ENCODE data around the gene ADAM12. TPM values are rescaled to one million over a fixed set of nuclear protein-coding genes. Genes with fewer than 3 reads are reported as not detected.
"Not testable (repeated sequence)": the region's sequence is repeated elsewhere in the genome, so short reads cannot be mapped to it uniquely, and the experiment has no call there.

The ADAM12 gene
- total RNA-seq, 2 donors from 2014 or later: 0.63 to 1.0 TPM

GRCh38 chr10:126252884-126253610, 135.2 kb downstream of the ADAM12 start:
- Mint-ChIP-seq H3K4me3 (no peak overlapping the region), H3K9me3 (peaks cover 10 to 14% of the 10 kb centered on the region in 2 donors), H3K27ac (no peak overlapping the region), H3K36me3 (ENCODE audit: insufficient read depth in 2 of 2) (peaks cover 7 to 9% of the 10 kb centered on the region in 2 donors), H3K4me1 (ENCODE audit: low read depth) (no peaks in the 10 kb centered on the region), H3K27me3 (ENCODE audit: low read depth) (no peaks in the 10 kb centered on the region)
- ATAC-seq (replicated peaks in 1 of 2) (no peak), DNase-seq (no peak)

GRCh38 chr10:126251778-126252407, 136.4 kb downstream of the ADAM12 start:
- Mint-ChIP-seq H3K36me3 (ENCODE audit: insufficient read depth in 2 of 2) (peaks cover 7 to 9% of the 10 kb centered on the region in 2 donors), H3K27ac (no peak overlapping the region), H3K4me3 (no peak overlapping the region), H3K27me3 (ENCODE audit: low read depth) (no peaks in the 10 kb centered on the region), H3K4me1 (ENCODE audit: low read depth) (no peaks in the 10 kb centered on the region), H3K9me3 (peaks cover 10 to 14% of the 10 kb centered on the region in 2 donors)
- no peak for DNase-seq
- ATAC-seq (replicated peaks in 1 of 2): no peak

DNA sequence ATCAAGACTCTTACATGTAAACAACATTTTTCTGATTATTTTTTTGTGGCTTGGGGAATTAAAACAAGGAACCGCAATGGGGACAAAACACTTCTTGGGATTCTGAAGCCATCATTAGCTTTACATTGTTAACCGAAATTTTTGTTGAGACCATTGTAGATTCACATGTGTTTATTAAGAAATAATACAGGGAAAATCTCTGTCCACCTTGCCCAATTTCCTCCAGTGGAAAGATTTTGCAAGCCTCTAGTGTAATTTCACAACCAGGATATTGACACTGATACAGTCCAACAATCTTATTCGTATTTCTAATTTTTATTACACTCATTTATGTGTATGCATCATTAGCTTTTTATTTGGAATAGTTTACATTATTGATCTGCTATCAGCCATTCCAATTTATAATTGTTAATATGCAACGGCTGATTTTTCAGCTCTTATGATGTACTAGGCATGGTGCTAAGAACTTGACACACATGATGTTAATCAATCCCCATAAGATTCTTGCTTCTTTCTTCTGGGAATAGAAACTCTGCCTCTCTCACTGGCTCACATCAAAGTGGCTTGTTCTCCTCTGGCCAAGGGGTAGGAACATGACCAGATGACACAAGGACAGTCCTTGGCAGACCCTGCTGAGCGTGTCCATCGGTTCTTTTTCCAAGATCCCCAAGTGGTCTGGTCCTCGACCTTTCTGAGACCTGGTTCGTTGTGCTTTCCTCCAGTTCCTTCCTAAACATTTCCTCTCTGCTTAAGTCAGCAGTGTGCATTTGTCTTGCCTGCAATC, 137.6 kb downstream of the ADAM12 start:
- Mint-ChIP-seq H3K27me3 (ENCODE audit: low read depth) (no peaks in the 10 kb centered on the region), H3K27ac (no peak overlapping the region), H3K4me1 (ENCODE audit: low read depth) (no peaks in the 10 kb centered on the region), H3K4me3 (no peak overlapping the region), H3K9me3 (peaks cover 10 to 14% of the 10 kb centered on the region in 2 donors), H3K36me3 (ENCODE audit: insufficient read depth in 2 of 2) (peaks cover 7 to 9% of the 10 kb centered on the region in 2 donors)
- ATAC-seq (replicated peaks in 1 of 2): no peak
- DNase-seq: no peak

GRCh38 chr10:126250045-126250444, 138.2 kb downstream of the ADAM12 start:
- no peaks in the 10 kb centered on the region for H3K4me1 Mint-ChIP-seq (ENCODE audit: low read depth)
- ATAC-seq (replicated peaks in 1 of 2): no peak
- no peak for DNase-seq
- H3K36me3 Mint-ChIP-seq (ENCODE audit: insufficient read depth in 2 of 2): peaks cover 7 to 9% of the 10 kb centered on the region in 2 donors
- no peaks in the 10 kb centered on the region for H3K27me3 Mint-ChIP-seq (ENCODE audit: low read depth)
- no peak overlapping the region for H3K27ac Mint-ChIP-seq
- peaks cover 10 to 14% of the 10 kb centered on the region in 2 donors for H3K9me3 Mint-ChIP-seq
- H3K4me3 Mint-ChIP-seq: no peak overlapping the region

GRCh38 chr10:126247446-126247975, 140.8 kb downstream of the ADAM12 start:
- no peaks in the 10 kb centered on the region for H3K4me1 Mint-ChIP-seq (ENCODE audit: low read depth)
- no peak overlapping the region for H3K4me3 Mint-ChIP-seq
- ATAC-seq (replicated peaks in 1 of 2): no peak
- no peak overlapping the region for H3K27ac Mint-ChIP-seq
- no peak for DNase-seq
- H3K36me3 Mint-ChIP-seq (ENCODE audit: insufficient read depth in 2 of 2): peaks cover 7 to 9% of the 10 kb centered on the region in 2 donors
- peaks cover 10 to 11% of the 10 kb centered on the region in 2 donors for H3K9me3 Mint-ChIP-seq
- H3K27me3 Mint-ChIP-seq (ENCODE audit: low read depth): no peaks in the 10 kb centered on the region

- not testable (repeated sequence) for H3K9me3 Mint-ChIP-seq; H3K4me3 Mint-ChIP-seq; DNase-seq; ATAC-seq (replicated peaks in 1 of 2); H3K36me3 Mint-ChIP-seq (ENCODE audit: insufficient read depth in 2 of 2); H3K27ac Mint-ChIP-seq; H3K4me1 Mint-ChIP-seq (ENCODE audit: low read depth); H3K27me3 Mint-ChIP-seq (ENCODE audit: low read depth)
Measured at GRCh38 chr10:126246396-126246795, 141.9 kb downstream of the ADAM12 start.

DNA sequence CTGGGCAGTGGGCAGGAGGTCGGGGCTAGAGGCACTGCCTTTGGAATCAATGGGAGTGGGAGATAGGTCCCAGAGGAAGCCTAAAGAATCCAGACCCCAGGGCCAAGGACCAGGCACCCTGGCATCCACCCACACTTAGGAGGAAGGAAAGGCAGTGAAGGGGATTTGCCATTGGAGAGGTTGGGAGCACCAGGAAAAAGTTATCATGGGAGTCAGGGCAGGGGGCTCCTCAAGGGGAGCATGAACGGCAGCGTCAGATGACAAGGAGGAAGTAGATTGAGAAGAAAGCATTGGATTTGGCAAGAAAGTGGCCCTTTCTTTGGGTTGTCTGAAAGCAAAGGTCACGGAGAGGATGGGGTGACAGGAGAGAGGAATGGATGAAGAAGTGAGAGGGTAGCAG, 142.8 kb downstream of the ADAM12 start:
- Mint-ChIP-seq H3K27ac (no peak overlapping the region), H3K9me3 (no peaks in the 10 kb centered on the region), H3K4me1 (ENCODE audit: low read depth) (no peaks in the 10 kb centered on the region), H3K4me3 (no peak overlapping the region), H3K27me3 (ENCODE audit: low read depth) (no peaks in the 10 kb centered on the region), H3K36me3 (ENCODE audit: insufficient read depth in 2 of 2) (no peaks in the 10 kb centered on the region)
- DNase-seq (no peak), ATAC-seq (replicated peaks in 1 of 2) (no peak)

GRCh38 chr10:126243971-126244370, 144.3 kb downstream of the ADAM12 start:
- Mint-ChIP-seq H3K9me3 (no peaks in the 10 kb centered on the region), H3K27ac (no peak overlapping the region), H3K4me3 (no peak overlapping the region), H3K4me1 (ENCODE audit: low read depth) (no peaks in the 10 kb centered on the region), H3K27me3 (ENCODE audit: low read depth) (no peaks in the 10 kb centered on the region), H3K36me3 (ENCODE audit: insufficient read depth in 2 of 2) (no peaks in the 10 kb centered on the region)
- ATAC-seq (replicated peaks in 1 of 2) (no peak), DNase-seq (no peak)

- Mint-ChIP-seq H3K27ac (no peak overlapping the region), H3K4me1 (ENCODE audit: low read depth) (no peaks in the 10 kb centered on the region), H3K36me3 (ENCODE audit: insufficient read depth in 2 of 2) (no peaks in the 10 kb centered on the region), H3K4me3 (no peak overlapping the region), H3K9me3 (no peaks in the 10 kb centered on the region), H3K27me3 (ENCODE audit: low read depth) (no peaks in the 10 kb centered on the region)
- ATAC-seq (replicated peaks in 1 of 2): no peak
- DNase-seq: no peak
Measured at GRCh38 chr10:126243306-126243705, 145.0 kb downstream of the ADAM12 start.

- no peaks in the 10 kb centered on the region for H3K27me3 Mint-ChIP-seq (ENCODE audit: low read depth)
- no peaks in the 10 kb centered on the region for H3K36me3 Mint-ChIP-seq (ENCODE audit: insufficient read depth in 2 of 2)
- no peak for ATAC-seq (replicated peaks in 1 of 2)
- H3K9me3 Mint-ChIP-seq: peaks cover 0 to 2% of the 10 kb centered on the region in 2 donors
- DNase-seq: no peak
- H3K27ac Mint-ChIP-seq: no peak overlapping the region
- H3K4me3 Mint-ChIP-seq: no peak overlapping the region
- no peaks in the 10 kb centered on the region for H3K4me1 Mint-ChIP-seq (ENCODE audit: low read depth)
Measured at GRCh38 chr10:126242397-126243260, 145.6 kb downstream of the ADAM12 start.

GRCh38 chr10:126240483-126240882, 147.8 kb downstream of the ADAM12 start:
- Mint-ChIP-seq H3K4me3 (no peak overlapping the region), H3K27me3 (ENCODE audit: low read depth) (no peaks in the 10 kb centered on the region), H3K4me1 (ENCODE audit: low read depth) (no peaks in the 10 kb centered on the region), H3K27ac (no peak overlapping the region), H3K9me3 (peaks cover 5 to 7% of the 10 kb centered on the region in 2 donors), H3K36me3 (ENCODE audit: insufficient read depth in 2 of 2) (peaks cover 0 to 1% of the 10 kb centered on the region in 2 donors)
- DNase-seq (no peak), ATAC-seq (replicated peaks in 1 of 2) (no peak)

GRCh38 chr10:126239844-126240243, 148.4 kb downstream of the ADAM12 start:
- Mint-ChIP-seq H3K9me3 (peaks cover 5 to 7% of the 10 kb centered on the region in 2 donors), H3K4me3 (no peak overlapping the region), H3K27me3 (ENCODE audit: low read depth) (no peaks in the 10 kb centered on the region), H3K27ac (no peak overlapping the region), H3K36me3 (ENCODE audit: insufficient read depth in 2 of 2) (peaks cover 0 to 1% of the 10 kb centered on the region in 2 donors), H3K4me1 (ENCODE audit: low read depth) (no peaks in the 10 kb centered on the region)
- ATAC-seq (replicated peaks in 1 of 2): no peak
- DNase-seq: no peak

All from activated T-cell treated with anti-CD3 and anti-CD28 coated beads, Interleukin-2, amount 50 U/mL, for 72 hours (primary cell).